Stimulated activated CD4-positive, alpha-beta T cell treated with anti-CD3 and anti-CD28 coated beads, TNF-alpha, amount 100 ng/mL, for 4 hours (primary cell): ENCODE results near the gene AAK1.
"Not testable (repeated sequence)": the region's sequence is repeated elsewhere in the genome, so short reads cannot be mapped to it uniquely, and the experiment has no call there.

ENCODE experiments used
- DNase-seq, 3 experiments: peaks; one replicate each; pipeline ENCODE4 v3.0.0-alpha.2; 2020; ENCODE audit warnings: low read depth in 3 of 3

AAK1 gene

DNA sequence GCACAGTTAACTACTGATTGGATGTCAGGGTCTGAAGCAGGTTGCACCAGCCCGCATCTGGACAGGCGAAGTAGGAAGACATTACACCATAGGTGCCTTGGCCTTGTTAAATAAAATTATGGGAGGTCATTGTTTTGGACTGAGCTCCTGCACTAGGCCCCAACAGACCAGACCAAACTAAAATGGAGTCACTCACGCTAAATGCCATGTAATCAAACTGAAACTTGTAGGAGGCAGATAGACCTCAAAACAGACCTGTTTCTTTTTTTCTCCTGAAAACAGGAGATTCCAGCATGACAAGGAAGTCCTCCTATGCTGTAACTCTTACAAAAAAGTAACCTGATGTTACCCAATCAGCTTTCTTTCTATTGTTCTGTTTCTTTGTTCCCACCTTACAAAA lies 190.9 kb downstream of the AAK1 start:
- DNase-seq, result no peak

DNA sequence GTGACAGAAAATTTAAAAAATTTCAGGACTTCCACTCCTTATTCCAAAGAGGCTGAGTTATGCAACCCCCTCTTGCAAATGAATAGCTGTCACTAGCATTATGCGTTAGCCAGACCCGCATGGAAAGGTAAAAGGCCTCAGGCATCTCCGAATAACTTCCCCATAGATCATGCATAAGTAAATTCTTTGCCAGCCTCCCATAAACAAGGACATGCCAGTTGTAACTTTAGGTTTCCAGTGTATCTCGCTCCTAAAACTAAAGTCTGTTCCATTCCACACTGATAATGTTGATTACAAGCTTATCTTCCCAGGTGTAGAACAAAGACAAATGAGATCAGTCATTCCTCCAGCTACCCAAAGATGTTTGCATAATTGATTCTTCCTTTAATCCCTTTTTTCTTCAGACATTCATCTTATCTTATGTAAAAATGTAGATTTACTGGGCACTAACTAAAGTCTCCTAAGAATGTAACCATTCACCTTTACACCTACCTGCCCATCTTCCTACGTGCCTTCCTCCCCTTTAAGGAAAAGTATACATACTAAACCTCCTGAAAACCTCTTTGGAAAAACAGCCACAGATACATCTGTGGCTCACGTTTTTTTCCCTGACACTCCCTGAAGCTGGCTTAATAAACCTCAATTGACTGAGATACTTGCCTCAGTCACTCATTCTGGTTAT lies 192.7 kb downstream of the AAK1 start:
- DNase-seq, result no peak

DNA sequence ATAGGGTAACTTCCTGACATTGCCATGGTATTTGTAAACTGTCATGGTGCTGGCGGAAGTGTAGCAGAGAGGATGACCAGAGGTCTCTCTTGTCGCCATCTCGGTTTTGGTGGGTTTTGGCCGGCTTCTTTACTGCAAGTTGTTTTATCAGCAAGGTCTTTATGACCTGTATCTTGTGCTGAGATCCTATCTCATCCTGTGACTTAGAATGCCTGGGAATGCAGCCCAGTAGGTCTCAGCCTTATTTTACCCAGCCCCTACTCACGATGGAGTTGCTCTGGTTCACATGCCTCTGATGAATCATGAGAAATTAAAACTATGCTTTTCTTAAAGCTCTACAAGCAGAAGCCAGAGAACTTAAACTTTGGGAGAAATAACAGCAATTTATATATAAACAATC lies 193.6 kb downstream of the AAK1 start:
- no peak for DNase-seq

DNA sequence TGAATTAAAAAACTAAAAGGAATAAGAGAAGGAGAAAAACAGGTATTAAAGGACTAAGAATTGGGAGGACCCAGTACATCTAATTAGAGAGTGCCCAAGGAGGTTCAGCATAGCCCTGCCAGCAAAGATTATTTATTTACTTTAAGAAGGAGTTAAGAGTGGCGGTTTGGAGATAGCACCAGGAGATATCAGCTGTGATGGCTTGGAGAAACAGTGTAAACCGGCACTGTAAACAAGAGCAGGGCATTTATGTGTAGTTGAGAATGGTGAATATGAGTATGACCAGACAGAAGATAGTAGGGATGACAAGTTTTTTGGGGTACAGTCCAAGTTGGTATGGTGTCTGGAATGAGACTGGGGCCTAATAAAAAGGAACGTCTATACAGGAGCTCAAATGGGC lies 199.9 kb downstream of the AAK1 start:
- DNase-seq, result not testable (repeated sequence)

DNA sequence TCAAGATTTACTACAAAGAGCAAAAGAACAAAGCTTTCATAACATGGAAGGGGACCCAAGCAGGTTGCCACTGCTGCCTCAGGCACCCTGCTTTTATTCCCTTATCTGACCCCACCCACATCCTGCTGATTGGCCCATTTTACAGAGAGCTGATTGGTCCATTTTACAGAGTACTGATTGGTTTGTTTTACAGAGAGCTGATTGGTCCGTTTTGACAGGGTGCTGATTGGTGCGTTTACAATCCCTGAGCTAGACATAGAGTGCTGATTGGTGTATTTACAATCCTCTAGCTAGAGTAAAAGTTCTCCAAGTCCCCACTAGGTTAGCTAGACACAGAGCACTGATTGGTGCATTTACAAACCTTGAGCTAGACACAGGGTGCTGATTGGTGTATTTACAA lies 204.0 kb downstream of the AAK1 start:
- DNase-seq, result not testable (repeated sequence)

DNA sequence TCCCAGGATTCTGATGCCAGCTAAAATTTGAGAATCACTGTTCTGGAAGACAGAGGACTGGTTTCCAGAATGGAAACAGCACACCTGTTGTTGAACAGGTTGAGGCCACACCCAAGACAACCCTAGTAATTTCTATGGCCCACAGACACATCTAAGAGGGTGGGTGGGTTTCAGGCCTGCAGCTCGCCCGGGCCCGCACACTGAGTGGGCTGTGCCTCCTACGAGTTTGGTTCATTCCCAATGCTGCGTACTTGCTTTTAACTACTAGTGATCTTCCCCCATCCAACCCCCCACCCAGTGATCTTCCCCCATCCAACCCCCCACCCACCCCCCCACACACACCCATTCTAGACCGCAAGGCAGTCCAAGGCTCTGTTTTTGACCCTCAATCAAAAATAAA lies 205.0 kb downstream of the AAK1 start:
- DNase-seq, result no peak

DNA sequence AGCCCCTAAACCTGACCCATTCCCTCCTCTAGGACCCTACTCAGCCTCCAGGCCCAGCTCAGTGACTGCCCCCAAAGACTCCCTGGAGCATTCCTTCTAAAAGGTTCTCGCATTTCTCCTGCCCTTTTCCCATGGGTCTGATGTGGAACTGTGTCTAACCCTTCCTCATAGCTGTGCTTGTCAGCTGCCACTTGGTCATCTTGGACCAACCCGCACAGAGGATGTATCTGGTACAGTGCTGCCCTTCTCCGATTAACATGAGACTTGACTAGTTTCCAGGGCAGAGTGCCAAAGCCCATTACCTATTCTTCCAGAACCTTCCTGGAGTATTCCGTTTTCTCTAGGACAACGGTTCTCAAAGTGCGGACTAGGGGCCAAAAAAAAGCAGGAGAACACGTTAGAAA lies 205.8 kb downstream of the AAK1 start:
- DNase-seq, result no peak

DNA sequence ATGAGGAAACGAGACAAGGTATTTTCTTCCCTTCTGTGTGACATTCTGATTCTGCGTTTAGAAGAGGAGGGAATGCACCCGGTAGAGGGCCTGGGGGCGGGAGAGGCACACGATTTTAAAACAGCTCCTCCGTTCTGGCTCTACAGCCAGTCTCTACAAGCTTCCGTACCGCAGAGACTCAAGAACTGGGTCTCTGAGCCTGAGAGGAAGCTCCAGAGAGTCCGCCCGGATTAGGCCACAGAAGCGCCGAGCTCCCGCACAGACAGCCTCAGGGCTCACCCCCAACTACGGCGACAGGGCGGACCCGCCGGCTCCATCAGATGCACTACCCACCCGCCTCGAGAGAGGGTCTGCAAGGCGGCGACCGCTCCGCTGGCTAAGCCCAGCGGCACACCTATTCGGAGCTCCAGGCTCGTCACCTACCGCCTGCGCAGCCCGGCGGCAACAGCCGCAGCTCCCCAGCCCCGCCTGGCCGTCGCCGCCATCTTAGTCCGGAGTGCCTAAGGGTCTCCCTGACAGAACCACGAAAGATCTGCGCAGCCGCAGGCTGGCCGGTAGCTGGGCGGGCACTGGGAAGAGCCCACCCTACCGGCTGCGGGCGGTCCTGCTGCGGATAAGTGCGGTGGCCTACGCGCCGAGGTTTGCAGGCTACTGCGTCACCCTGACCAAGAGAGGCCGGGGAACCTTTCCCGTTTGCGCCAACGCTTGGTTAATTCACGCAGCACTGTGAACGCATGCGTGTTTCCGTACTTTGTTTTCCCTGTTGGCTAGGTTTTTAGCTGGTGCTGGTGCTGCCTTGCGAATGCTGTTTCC lies 206.4 kb downstream of the AAK1 start, which contains the start of gene NFU1:
Gene NFU1, minus strand, starts transcription at position 498 of the 813 bp plus-strand sequence. Its CDS starts 13 bp downstream, at position 485.
- peak; percentile 64 to 73 (median 69) for DNase-seq

DNA sequence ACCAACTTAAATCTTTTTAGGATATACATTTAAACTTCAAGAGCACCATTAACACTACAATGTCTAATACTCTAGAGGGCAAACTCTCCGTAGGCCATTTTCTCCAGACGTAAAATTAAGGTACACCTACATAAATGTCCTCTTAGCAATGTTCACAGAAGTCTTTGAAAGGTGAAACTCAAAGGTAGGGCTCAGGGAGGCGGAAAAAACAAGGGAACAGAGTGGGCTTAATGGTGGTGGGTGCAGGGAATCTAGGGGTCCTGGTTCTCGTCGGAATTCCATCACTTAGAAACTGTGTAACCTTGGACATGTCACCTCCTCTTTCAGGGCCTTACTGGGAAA lies 207.0 kb downstream of the AAK1 start:
- DNase-seq, result no peak

DNA sequence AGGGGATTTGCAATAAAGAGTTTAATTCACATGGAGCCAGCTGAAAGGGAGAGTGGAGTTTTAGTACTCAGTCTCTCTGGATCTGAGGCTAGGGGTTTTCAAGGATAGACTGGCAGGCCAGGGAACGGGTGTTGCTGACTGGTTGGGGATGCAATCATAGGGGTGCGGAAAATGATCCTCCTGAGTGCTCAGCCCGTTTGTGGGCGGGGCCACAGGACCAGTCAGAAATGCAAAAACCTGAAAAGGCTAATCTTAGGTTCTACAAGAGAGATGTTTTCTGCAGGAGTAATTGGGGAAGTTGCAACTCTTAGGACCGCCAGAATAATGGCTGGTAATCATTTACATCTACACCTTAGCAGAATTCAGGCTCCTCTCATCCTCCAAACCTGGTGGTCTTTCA lies 208.8 kb downstream of the AAK1 start:
- DNase-seq, result no peak

DNA sequence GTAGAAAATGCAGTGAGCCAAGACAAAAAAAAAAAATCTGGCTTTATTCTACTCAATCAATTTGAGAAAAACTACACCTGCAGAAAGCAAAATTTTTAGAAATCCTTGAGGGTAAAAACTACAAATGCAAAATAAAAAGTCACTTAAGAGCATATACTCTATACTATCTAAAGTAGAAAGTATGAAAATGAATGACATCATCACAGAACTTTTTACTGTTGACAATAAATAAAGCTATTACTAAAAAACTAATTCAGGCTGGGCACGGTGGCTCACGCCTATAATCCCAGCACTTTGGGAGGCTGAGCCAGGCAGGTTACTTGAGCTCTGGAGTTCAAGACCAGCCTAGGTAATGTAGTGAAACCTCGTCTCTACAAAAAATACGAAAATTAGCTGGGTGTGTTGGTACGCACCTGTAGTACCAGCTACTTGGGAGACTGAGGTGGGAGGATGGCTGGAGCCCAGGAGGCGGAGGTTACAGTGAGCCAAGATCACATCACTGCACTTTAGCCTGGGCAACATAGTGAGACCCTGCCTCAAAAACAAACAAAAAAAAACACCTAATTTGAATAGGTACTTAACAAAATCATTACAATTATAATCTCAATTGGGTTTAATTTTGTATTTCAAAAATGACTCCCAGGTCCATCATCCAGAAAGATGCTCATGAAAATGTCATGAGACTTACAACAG lies 213.9 kb downstream of the AAK1 start:
- DNase-seq, result no peak

DNA sequence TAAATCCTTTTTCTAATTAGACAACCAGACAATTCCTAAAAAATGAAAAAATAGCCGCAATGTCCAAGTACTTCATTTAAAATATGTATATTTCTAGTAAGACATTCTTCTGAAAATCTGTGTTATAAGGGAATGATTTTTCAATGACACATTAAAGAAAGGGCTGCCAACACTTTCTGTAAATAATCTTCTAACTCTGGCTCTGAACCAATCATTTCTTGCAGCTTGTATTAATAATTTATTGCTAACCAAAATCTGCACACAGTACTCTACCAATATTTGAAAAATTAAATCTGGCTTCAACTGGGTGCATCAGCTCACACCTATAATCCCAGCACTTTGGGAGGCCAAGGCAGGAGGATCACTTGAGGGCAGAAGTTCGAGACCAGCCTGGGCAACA lies 214.6 kb downstream of the AAK1 start:
- DNase-seq, result no peak

DNA sequence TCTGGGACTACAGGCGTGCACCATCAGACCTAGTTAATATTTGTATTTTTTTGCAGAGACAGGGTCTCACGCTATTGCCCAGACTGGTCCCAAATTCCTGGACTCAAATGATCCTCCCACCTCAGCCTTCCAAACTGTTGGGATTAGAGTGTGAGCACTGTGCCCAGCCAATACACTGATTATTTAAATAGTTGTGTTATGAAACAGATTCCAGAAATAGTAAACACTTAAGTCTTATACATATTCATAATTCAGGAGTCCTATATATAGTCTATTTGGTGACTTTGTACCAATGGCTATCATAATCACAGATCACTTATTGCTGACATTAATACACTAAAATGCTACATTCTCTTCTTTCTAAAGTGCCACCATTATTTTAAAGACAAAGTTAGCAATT lies 219.1 kb downstream of the AAK1 start:
- no peak for DNase-seq

DNA sequence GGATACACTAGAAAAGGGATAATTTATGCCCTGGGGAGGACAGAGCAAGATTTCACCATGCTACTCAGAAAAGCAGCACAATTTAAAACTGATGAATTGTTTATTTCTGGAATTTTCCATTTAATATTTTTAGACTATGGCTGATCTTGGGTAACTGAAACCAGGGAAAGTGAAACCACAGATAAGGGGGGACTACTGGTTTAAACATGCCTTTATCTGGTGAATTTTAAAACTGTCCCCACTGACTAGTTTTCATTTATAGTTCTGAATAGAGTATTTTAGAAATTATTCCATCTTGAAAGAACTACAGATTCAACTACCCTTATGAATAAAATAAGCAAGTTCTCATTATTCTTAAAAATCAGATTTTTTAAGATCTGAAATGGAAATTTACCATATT lies 221.3 kb downstream of the AAK1 start:
- no peak for DNase-seq

DNA sequence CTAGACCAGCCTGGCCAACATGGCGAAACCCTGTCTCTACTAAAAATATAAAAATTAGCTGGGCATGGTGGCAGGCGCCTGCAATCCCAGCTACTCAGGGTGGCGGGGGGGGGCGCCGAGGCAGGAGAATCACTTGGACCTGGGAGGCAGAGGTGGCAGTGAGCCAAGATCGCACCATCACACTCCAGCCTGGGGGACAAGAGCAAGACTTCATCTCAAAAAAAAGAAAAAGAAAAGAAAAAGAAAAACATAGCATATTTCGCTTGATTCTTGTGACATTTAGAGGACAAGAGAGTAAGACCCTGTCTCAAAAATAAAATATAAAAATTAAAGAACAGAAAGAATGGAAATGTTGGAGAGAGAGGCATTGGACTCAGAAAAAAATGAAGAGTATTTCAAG lies 224.4 kb downstream of the AAK1 start:
- not testable (repeated sequence) for DNase-seq

DNA sequence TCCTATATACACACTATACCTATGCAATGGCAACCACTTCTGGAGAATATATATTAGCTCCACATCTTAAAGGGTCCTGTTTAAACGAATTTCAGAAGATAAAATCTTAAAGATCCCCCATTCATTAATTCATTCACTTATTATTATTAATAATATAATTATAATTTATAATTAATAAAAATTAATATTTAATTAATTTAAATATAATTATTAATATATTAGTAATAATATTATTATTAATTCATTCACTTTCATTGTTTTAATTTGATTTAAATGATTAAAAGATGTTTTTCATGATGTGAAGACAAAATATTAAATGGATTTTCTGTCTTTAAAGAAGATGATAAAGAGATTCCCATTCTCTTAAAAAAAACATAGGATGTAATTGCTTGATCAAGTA lies 227.4 kb downstream of the AAK1 start:
- DNase-seq, result no peak
